ENCODE data around the gene NPTX1. TPM values are rescaled to one million over a fixed set of nuclear protein-coding genes. Genes with fewer than 3 reads are reported as not detected.

The NPTX1 gene
- total RNA-seq, 1 experiment from 2014 or later = 0.32 TPM

DNA sequence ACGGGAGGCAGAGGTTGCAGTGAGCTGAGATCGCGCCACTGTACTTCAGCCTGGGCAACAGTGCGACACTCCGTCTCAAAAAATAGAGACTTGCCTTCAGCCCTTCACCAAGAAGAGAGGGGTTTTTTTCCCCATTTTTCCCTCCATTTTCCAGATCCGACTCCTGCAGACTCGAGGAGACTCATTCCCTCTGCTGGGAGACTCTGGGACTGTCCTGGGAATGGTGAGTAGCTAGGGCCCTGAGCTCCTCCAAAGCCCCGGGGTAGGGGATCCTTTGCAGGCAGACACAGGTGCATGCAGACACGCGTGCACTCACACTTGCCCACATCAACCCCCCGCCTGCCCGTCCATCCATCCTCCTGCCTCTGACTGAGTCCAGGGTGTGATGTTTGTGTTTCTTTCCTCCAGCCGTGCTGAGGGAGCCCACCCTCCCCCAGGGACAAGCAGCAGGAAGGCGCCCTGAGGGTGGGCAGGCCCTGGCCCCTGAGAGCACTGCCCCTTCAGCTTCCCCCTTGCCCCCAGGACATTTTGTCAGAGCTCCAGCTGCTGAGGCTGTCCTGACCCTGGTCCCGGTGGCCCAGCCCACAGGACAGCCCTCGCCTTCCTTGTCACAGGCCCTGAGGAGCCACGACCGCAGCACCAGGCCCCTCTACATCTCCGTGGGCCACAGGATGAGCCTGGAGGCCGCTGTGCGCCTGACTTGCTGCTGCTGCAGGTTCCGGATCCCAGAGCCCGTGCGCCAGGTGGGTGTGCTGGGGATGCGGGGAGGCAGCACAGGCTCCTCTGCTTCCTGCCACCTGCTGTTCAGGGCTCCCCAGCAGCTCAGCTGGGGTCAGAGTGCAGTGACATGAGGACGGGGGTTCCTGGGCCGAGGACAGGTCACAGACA lies 51.3 kb downstream of the NPTX1 start:
- Histone ChIP-seq H3K27ac (no peak overlapping the region), H3K4me3 (no peak overlapping the region), H3K4me1 (replicated peaks) (no peaks in the 10 kb centered on the region; the same call in 1 of the 2 replicates), H3K27me3 (replicated peaks) (no peaks in the 10 kb centered on the region), H3K36me3 (peaks cover 13% of the 10 kb centered on the region), H3K9me3 (replicated peaks) (no peaks in the 10 kb centered on the region)
- DNase-seq (ENCODE audit: low read depth in 1 of 2, low spot score in 2 of 2) = no peak

- Histone ChIP-seq H3K27me3 (replicated peaks) (no peaks in the 10 kb centered on the region), H3K36me3 (peaks cover 22% of the 10 kb centered on the region), H3K4me3 (no peak overlapping the region), H3K27ac (no peak overlapping the region), H3K9me3 (replicated peaks) (no peaks in the 10 kb centered on the region), H3K4me1 (replicated peaks) (no peaks in the 10 kb centered on the region; the same call in 1 of the 2 replicates)
- DNase-seq (ENCODE audit: low read depth in 1 of 2, low spot score in 2 of 2) = no peak
Measured at GRCh38 chr17:80424261-80424660, 52.1 kb downstream of the NPTX1 start.

GRCh38 chr17:80423536-80424225 lies 52.7 kb downstream of the NPTX1 start:
- DNase-seq (ENCODE audit: low read depth in 1 of 2, low spot score in 2 of 2) = no peak
- H3K4me3 ChIP-seq = no peak overlapping the region
- no peak overlapping the region for H3K27ac ChIP-seq
- no peaks in the 10 kb centered on the region for H3K9me3 ChIP-seq (replicated peaks)
- H3K36me3 ChIP-seq = peaks cover 23% of the 10 kb centered on the region
- no peaks in the 10 kb centered on the region; the same call in 1 of the 2 replicates for H3K4me1 ChIP-seq (replicated peaks)
- no peaks in the 10 kb centered on the region for H3K27me3 ChIP-seq (replicated peaks)

DNA sequence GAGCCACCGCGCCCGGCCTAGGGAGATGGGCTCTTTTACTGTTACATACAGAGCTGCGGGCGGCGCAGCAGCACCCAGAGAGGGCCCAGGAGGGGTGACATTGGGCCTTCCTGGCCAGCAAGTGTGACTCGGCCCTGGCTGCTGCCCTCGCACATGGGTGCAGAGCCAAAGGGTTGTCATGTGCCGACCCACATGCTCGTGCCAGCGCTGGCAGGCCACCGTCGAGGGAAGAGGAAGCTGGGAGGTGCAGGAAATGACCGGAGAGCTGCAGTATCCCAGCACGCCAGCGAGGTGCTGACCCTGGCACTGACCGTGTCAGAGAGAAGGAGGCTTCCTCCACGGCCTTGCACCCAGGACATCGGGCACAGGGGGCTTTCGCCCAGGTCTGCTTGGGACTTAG lies 53.4 kb downstream of the NPTX1 start:
- H3K4me1 ChIP-seq (replicated peaks) = no peaks in the 10 kb centered on the region; the same call in 1 of the 2 replicates
- H3K4me3 ChIP-seq = no peak overlapping the region
- H3K9me3 ChIP-seq (replicated peaks) = no peaks in the 10 kb centered on the region
- peaks cover 28% of the 10 kb centered on the region for H3K36me3 ChIP-seq
- no peak overlapping the region for H3K27ac ChIP-seq
- no peaks in the 10 kb centered on the region for H3K27me3 ChIP-seq (replicated peaks)
- no peak for DNase-seq (ENCODE audit: low read depth in 1 of 2, low spot score in 2 of 2)

- Histone ChIP-seq H3K27me3 (replicated peaks) (no peaks in the 10 kb centered on the region), H3K27ac (no peak overlapping the region), H3K4me1 (replicated peaks) (peaks cover 5% of the 10 kb centered on the region; the same call in 1 of the 2 replicates), H3K4me3 (no peak overlapping the region), H3K9me3 (replicated peaks) (no peaks in the 10 kb centered on the region), H3K36me3 (peaks cover 35% of the 10 kb centered on the region)
- DNase-seq (ENCODE audit: low read depth in 1 of 2, low spot score in 2 of 2) = no peak
Measured at GRCh38 chr17:80422276-80422675, 54.1 kb downstream of the NPTX1 start.

DNA sequence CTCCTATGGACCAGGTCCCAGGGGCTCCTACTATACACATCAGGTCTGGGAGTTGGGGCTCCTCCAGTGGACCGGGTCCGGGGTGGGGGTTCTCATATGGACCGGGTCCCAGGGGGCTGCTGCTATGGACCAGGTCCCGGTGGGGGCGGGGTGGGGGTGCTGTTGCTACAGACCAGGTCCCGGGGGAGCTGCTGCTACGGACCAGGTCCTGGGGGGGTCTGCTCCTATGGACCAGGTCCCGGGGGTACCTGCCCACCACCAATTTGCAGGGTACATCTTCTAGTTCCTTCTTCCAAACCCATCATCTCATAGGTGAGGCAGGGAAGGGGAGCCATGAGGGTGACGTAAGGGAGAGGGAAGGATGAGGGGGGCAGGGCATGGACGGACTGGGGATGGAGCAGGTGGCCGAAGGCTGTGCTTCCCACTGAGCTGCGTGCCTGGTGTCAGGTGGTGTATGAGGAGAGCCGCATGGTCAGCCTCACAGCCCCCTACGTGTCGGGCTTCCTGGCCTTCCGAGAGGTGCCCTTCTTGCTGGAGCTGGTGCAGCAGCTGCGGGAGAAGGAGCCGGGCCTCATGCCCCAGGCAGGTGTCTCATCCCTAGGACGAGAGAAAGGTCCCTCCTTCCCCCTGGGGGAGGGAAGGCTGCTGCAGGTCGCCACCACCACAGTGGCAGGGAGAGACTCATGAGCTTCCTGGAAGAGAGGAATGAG lies 54.9 kb downstream of the NPTX1 start:
- DNase-seq (ENCODE audit: low read depth in 1 of 2, low spot score in 2 of 2) = no peak
- Histone ChIP-seq H3K27ac (no peak overlapping the region), H3K4me1 (replicated peaks) (peaks cover 5% of the 10 kb centered on the region; the same call in 1 of the 2 replicates), H3K9me3 (replicated peaks) (no peaks in the 10 kb centered on the region), H3K27me3 (replicated peaks) (no peaks in the 10 kb centered on the region), H3K4me3 (no peak overlapping the region), H3K36me3 (peaks cover 40% of the 10 kb centered on the region)

DNA sequence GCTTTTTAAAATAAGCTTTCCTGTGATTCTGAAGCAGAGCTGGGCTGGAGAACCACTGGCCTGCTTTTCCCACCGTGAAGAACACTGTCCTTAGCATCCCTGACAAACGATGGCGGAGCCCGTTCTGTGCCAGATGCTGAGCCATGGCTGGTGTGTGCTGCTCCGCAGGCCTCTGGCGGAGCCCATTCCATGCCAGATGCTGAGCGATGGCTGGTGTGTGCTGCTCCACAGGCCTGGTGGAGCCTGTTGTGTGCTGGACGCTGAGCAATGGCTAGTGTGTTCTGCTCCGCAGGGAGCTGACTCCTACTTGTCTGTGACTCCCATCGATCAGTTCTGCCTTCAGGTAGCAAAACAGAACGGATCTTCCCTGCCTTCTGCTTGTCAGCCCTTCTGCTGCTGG lies 57.2 kb downstream of the NPTX1 start:
- peaks cover 53% of the 10 kb centered on the region for H3K36me3 ChIP-seq
- H3K27ac ChIP-seq = no peak overlapping the region
- no peak overlapping the region for H3K4me3 ChIP-seq
- H3K9me3 ChIP-seq (replicated peaks) = no peaks in the 10 kb centered on the region
- H3K4me1 ChIP-seq (replicated peaks) = peaks cover 19% of the 10 kb centered on the region
- H3K27me3 ChIP-seq (replicated peaks) = no peaks in the 10 kb centered on the region
- DNase-seq (ENCODE audit: low read depth in 1 of 2, low spot score in 2 of 2) = no peak

DNA sequence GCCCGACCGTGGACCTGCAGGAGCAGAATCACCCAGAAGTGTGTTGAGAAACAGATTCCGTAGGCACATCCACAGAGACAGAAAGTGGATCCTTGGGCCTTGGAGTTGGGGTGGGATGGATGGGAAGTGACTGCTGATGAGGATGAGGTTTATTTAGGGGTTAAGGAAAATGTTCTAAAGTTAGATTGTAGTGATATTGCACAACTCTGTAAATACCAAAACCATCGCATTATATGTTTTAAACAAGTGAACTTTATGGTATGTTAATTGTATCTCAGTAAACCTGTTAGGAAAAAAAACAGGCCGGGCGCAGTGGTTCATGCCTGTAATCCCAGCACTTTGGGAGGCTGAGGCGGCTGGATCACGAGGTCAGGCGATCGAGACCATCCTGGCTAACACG lies 57.8 kb downstream of the NPTX1 start:
- H3K27ac ChIP-seq = no peak overlapping the region
- H3K4me1 ChIP-seq (replicated peaks) = peaks cover 23% of the 10 kb centered on the region
- H3K27me3 ChIP-seq (replicated peaks) = 0 out of 2 replicates have a peak, but pooled peaks cover 6% of the 10 kb centered on the region
- no peaks in the 10 kb centered on the region for H3K9me3 ChIP-seq (replicated peaks)
- H3K36me3 ChIP-seq = peaks cover 53% of the 10 kb centered on the region
- no peak for DNase-seq (ENCODE audit: low read depth in 1 of 2, low spot score in 2 of 2)
- H3K4me3 ChIP-seq = no peak overlapping the region

Other genes with a start within 250 kb of the NPTX1 start
- gene RNF213, start 215.8 kb downstream of the NPTX1 start, total RNA-seq (2014; rRNA removed; shearing (Covaris generic)) = 43.0 and 49.8 TPM in 2 replicates
- 25.6 and 34.1 TPM in 2 replicates for gene ENDOV, start 61.4 kb downstream of the NPTX1 start, total RNA-seq (2014; rRNA removed; shearing (Covaris generic))
- 27.0 and 30.6 TPM in 2 replicates for gene RPTOR, start 68.2 kb upstream of the NPTX1 start, total RNA-seq (2014; rRNA removed; shearing (Covaris generic))

Measured in SJSA1 (cell line).